Loucy (cell line): ENCODE data around the gene ITPKB.

ENCODE experiments used
- EZH2phosphoT487 ChIP-seq: fragments of 200-600 bp; IDR thresholded peaks from 2 replicates; pipeline ENCODE4 v1.6.1; 2018; ENCODE audit warnings: antibody characterized with exemption, mild to moderate bottlenecking, moderate library complexity, borderline replicate concordance
- TF ChIP-seq, protein P1 (sequence below): fragments of 200-600 bp; sonication (generic); conservative IDR thresholded peaks from 2 replicates; pipeline ENCODE4 v1.5.1; 2014; ENCODE audit warnings: mild to moderate bottlenecking, antibody characterized with exemption, low read length

- TF ChIP-seq, protein P1, sequence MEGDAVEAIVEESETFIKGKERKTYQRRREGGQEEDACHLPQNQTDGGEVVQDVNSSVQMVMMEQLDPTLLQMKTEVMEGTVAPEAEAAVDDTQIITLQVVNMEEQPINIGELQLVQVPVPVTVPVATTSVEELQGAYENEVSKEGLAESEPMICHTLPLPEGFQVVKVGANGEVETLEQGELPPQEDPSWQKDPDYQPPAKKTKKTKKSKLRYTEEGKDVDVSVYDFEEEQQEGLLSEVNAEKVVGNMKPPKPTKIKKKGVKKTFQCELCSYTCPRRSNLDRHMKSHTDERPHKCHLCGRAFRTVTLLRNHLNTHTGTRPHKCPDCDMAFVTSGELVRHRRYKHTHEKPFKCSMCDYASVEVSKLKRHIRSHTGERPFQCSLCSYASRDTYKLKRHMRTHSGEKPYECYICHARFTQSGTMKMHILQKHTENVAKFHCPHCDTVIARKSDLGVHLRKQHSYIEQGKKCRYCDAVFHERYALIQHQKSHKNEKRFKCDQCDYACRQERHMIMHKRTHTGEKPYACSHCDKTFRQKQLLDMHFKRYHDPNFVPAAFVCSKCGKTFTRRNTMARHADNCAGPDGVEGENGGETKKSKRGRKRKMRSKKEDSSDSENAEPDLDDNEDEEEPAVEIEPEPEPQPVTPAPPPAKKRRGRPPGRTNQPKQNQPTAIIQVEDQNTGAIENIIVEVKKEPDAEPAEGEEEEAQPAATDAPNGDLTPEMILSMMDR = no peak
- no peak for TF ChIP-seq EZH2phosphoT487
Observed at GRCh38 chr1:226615876-226616275, 123.2 kb downstream of the ITPKB start.
